NCI-H1694 treated with DMSO at 0.1 percent for 48 hours (cell line): ENCODE results near the gene CWC25.
"Not testable (repeated sequence)": the region's sequence is repeated elsewhere in the genome, so short reads cannot be mapped to it uniquely, and the experiment has no call there.

Experiments used
- DNase-seq: peaks from one replicate; lab custom pipeline; 2025; lab: John Stamatoyannopoulos, UW

Gene CWC25

DNA sequence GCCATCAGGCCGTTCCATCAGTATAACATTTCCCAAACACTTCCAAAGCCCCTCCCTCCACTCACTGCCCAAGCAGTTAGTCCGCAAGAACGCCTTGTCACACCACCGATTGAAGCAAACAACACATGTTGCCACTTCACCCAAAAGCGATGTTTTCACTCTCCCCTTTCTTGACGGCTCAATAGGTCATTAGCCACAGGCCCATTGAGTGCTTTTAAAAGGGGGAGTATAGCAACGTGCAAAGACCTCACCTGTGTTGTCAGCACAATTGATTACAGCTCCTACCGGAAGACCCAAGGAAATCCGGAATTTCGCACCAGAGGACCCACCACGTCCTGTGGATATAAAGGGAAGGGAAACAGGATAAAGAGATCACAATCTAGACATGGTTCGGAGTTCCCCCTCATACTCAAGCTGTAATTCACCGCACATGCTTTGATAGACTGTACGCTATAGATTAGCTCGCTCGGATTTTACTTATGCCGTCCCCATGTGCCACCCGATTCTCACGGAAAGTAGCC is 27.7 kb upstream of the CWC25 start:
- no peak for DNase-seq

DNA sequence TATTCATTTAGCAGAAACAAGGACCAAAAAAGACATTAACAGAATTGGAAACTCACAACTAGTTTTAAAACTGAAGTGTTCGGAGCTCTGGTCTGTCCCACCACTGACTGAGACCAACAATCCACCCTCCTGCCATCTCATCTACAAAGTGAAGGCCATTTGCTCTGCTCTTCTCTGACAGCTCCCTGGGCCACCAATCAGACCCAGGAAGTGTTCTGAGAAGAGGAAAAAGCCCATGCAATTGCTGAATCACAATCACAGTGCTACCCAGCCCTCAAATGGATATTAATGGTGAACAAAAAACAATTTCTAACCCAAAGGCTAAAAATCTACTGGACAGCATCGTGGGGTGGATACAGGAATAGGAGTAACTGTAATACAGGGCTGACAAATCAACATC is 26.3 kb upstream of the CWC25 start:
- DNase-seq, result no peak

GRCh38 chr17:38850374-38850773 is 25.3 kb upstream of the CWC25 start:
- no peak for DNase-seq

DNA sequence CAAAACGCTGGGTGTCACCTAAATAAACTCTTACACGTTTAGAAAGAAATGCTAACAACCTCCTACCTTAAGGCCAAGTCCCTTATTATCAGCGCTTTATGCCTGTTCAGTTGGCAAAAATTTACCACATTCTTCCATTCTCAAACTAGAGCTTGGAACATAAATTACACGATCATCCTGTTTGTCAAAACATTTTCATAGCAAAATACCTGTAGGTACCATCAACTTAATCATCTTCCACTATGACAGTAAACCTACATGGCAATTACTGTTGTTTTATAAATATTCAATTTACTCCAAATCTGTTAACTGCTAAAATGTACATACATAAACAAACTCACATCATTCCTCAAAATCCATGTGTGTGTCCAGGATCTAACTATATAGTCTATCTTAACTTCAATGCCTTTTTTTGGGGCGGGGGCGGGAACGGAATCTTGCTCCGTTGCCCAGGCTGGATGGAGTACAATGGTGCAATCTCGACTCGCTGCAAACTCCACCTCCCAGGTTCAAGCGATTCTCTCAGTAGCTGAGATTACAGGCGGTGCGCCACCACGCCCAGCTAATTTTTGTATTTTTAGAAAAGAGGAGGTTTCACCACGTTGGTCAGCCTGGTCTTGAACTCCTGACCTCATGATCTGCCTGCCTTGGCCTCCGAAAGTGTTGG is 24.0 kb upstream of the CWC25 start:
- DNase-seq, result no peak

DNA sequence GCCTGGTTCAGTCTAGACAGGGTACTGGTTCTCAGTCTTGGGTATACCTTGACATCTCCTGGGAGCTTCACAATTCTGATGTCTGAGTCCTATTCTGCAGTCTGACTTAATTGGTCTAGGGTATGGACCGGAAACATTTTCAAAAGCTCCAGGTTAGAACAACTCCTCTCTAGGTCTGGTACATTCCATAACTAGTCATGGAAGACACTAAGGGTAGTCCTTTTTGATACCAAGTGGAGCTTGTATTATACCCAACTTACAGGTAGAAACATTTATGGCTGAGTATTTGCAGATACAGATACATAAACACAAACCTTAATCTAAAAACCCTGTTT is 23.4 kb upstream of the CWC25 start:
- no peak for DNase-seq

GRCh38 chr17:38844261-38844757 is 19.2 kb upstream of the CWC25 start:
- no peak for DNase-seq

DNA sequence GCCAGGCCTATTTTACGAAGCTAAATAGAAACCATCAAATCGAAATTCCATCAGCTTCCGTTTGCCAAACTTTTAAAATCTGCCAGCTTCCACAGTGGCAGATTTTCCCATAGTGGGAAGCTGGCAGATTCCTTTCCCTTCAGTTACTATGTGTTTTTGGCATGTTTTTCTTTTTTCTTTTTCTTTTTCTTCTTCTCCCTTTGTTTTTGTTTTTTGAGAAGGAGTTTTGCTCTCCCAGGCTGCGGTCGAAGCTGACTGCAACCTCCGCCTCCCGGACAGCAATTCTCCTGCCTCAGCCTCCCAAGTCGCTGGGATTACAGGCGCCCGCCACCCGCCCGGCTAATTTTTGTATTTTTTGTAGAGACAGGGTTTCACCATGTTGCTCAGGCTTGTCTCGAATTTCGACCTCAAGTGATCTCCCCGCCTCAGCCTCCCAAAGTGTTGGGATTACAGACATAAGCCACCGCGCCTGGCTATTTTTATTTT is 684 bp upstream of the CWC25 start:
- no peak for DNase-seq

DNA sequence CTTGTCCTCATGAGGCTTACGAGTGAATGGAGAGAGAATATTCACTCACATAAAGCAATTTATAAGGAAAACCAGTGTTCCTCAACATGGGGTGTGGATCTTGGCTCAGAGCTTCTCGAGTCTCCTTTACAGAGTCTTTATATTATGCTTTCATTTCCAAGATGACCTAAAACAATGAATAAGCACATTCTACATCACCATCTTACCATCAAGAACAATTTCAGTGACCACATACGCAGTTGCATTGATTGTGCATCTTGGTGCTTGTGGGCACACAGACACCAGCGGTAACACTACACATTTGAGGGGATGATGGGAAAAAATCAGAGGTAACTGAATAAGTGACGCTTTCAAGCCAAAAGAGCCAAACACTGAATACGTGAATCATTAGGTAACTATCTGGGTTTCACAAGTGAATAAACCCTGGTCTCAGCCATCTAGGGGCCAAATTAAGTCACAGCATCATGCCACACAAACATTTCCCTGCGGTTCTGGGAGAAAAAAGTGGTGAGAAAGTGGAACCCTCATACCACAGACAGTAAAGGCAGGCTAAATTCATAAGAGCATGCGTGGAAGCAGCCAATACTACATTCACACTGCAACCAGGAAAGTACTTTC is 9.4 kb downstream of the CWC25 start:
- DNase-seq, result no peak

- no peak for DNase-seq
Measured at GRCh38 chr17:38809828-38810227, 15.3 kb downstream of the CWC25 start.

DNA sequence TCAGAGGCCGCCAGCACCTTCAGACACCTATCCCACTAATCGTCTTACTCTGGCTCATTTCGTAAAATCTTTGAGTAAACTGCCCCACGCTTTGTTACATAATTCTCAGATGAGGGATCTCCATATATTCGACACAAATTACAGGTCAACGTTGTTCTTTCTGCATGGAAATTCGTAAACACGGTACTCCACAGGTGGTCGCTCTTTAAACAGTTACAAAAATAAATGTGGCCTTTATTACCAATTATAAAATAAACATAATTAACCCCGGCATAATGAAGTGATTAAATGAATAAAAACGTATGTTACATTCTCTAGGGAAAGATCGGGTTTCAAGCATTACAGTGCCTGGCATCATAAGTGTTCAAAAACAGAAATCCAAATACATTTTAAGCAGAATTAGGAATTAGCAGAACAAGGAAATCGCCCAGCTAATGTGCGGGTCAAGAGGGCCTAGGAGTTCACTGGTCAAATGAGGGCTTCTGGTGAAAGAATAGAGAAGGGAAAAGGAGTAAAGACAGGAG is 24.8 kb downstream of the CWC25 start:
- DNase-seq, result no peak

- peak; percentile 97 for DNase-seq
Measured at GRCh38 chr17:38799501-38800236, 25.5 kb downstream of the CWC25 start, which contains the start of gene PIP4K2B. PIP4K2B (minus strand) TSS chr17:38799556; CDS start chr17:38799424, 132 bp downstream.

- peak; percentile 27 for DNase-seq
Measured at GRCh38 chr17:38798614-38799500, 26.3 kb downstream of the CWC25 start.

DNA sequence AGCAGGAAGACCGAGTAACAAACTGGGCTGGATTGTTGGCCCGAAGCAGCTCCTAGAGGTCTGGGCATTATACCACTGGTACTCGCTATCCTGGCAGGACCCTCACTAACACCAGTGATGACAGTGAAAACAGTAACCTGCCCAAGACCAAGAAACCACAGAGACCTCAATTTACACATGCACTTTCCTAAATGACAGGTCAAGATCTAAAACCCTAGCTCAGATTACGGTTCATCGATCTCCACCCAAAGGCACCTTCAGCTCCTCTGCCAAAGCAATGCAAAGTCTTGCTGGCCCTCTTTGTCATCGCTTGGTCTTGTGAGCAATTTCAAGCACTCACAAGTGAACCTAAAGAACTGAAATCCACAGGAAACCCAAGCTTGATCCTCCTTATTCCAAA is 27.3 kb downstream of the CWC25 start:
- no peak for DNase-seq

DNA sequence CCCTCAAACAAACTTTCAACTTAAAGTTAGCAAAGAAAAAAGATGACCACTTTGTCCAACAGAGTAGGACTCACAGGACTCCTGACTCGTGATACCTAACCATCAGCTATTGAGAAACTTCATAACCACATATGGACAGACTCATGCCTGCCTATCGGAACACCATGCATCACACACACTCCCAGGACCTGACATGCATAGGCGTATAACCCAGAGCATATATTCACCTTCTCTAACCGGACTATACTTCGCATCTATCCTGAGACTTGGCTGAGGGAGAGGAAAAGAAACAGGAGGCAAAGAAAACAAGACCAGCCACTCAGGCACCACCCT is 28.0 kb downstream of the CWC25 start:
- no peak for DNase-seq

- DNase-seq, result no peak
Measured at GRCh38 chr17:38796451-38797157, 28.5 kb downstream of the CWC25 start.

DNA sequence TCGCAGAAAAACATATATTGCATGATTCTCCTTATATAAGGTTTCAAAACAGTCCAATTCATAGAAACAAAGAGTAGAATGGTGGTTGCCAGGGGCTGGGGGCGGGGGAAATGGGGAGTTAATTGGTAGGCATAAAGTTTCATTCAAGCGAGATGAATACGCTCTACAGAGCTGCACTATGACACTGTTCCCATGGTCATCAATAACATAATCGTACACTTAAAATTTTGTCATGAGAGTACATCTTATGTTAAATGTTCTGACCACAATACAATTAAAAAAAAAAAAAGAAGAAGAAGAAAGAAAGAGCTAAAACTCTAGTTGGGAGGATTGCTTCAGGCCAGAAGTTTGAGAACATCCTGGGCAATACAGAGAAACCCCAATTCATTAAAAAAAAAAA is 30.9 kb downstream of the CWC25 start:
- DNase-seq, result no peak

GRCh38 chr17:38791162-38791561 is 34.0 kb downstream of the CWC25 start:
- DNase-seq, result no peak

GRCh38 chr17:38790148-38790707 is 34.9 kb downstream of the CWC25 start:
- not testable (repeated sequence) for DNase-seq

DNA sequence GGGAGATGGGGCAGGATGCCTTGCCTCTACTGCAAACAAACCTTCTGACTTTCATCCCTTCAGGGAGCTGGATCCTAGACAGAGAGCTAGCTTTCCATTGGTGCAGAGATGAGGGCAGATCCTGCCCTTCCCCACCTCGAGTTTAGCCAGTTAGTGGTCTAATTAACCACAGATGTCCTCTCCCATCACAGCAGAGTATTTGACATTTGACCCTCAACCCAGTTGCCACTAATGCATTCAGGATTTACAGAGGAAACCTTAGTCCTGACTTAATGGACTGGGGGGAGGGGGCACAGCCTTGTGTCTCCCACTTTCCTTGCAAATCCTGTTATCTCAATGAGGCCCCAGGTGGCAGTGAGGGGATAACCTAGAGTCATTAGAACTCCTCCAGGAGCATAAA is 35.9 kb downstream of the CWC25 start:
- DNase-seq, result no peak

DNA sequence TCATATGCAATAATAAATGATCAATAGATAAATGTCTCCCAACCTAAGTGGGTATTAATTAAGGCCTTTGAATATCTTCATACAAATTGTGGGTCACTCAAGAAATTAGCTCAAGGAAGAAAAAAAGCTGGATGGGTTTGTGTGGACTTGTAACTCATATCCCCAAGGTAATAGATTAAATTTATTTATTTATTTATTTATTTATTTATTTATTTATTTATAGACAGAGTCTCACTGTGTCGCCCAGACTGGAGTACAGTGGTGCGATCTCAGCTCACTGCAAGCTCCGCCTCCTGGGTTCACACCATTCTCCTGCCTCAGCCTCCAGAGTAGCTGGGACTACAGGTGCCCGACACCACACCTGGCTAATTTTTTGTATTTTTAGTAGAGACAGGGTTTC is 37.1 kb downstream of the CWC25 start:
- DNase-seq, result not testable (repeated sequence)

DNA sequence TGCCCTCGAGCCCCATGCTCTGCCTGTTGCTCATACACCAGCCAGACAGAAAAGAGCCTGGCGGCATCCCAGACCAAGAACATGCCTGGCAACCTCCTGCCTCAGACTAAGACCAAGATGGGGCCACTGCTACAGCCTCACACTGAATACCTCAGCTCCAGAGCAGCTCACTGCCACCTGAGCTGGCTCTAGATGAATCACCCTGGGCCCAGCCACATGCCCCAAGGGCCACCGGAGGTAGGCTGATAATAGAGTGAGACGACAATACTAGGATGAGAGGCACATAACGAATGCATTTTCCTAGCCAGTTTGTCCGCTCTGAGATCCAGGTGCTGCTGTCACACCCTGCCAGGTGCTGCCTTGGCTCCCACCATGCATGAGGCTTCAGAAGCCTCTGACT is 38.7 kb downstream of the CWC25 start:
- DNase-seq, result no peak
